HG03064 (cell line): ENCODE results near the gene HYI.
"Not testable (repeated sequence)": the region's sequence is repeated elsewhere in the genome, so short reads cannot be mapped to it uniquely, and the experiment has no call there.

Experiments
- ATAC-seq: cut with Tn5 transposase; IDR thresholded peaks from one replicate; pipeline ENCODE4 v1.9.1; 2021; ENCODE audit warnings: low read depth; ENCODE audit not compliant: unreplicated experiment

HYI gene, protein sequence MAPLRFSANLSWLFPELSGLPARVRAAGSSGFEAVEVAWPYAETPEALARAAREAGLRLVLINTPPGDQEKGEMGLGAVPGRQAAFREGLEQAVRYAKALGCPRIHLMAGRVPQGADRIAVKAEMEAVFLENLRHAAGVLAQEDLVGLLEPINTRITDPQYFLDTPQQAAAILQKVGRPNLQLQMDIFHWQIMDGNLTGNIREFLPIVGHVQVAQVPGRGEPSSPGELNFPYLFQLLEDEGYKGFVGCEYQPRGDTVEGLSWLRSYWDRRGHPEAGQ

DNA sequence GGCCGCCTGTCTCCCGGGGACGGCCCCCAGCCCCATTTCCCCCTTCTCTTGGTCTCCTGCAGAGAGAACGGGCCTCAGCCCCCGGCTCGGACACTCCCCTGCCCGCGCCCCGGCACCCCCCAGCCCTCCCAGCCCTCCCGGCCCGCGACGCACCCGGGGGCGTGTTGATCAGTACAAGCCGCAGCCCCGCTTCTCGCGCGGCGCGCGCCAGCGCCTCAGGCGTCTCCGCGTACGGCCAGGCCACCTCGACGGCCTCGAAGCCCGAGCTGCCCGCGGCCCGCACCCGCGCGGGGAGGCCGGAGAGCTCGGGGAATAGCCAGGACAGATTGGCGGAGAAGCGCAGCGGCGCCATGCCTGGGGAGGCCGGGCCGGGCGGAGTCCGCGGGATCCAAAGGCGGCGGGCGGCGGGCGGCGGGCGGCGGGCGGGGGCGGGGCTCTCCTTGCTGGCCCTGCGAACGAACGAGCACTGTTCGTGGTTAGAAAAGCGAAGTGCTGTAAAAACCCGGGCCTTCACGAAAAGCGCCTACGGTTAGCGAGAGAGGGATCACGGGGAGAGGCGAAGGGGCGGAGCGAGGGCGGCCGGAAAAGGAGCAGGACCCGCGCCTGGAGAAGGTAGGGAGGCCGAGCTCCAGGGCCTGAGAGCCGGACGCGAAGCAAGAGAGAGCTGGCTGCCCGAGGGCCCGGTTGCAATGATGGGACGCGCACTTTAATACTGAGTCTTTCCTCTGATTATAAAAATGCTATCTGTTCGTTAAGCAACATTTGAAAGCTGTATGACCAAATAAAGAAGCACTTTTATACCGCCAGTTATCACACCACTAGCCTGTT lies at the start of gene HYI:
Gene HYI (minus strand): TSS at position 490 of the 828 bp plus-strand sequence. CDS start 138 bp downstream, at position 352.
- ATAC-seq = no peak

DNA sequence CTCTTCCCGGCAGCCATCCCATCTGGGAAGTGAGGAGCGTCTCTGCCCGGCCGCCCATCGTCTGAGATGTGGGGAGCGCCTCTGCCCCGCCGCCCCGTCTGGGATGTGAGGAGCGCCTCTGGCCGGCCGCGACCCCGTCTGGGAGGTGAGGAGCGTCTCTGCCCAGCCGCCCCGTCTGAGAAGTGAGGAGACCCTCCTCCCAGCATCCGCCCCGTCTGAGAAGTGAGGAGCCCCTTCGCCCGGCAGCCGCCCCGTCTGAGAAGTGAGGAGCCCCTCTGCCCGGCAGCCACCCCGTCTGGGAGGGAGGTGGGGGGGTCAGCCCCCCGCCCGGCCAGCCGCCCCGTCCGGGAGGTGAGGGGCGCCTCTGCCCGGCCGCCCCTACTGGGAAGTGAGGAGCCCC lies 48.1 kb upstream of the HYI start:
- ATAC-seq = not testable (repeated sequence)

DNA sequence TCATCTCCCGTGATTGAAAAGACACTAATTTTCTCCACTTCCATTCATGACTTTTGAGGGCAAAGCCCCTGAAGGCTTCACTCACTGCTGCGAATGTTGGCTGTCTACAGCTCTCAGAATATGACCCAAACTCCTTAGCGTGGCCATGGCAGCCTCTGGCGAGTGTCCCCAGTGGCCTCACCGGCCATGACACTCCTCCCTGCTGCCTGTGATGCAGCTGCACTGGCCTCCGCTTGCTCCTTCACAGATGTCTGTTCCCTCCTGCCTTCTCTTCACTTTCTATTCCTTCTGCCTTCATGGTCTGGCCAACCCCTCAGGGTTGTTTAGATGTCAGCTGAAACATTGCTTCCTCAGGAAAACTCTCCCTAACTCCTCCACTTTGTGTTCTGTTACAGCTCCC lies 46.2 kb upstream of the HYI start:
- ATAC-seq = no peak

DNA sequence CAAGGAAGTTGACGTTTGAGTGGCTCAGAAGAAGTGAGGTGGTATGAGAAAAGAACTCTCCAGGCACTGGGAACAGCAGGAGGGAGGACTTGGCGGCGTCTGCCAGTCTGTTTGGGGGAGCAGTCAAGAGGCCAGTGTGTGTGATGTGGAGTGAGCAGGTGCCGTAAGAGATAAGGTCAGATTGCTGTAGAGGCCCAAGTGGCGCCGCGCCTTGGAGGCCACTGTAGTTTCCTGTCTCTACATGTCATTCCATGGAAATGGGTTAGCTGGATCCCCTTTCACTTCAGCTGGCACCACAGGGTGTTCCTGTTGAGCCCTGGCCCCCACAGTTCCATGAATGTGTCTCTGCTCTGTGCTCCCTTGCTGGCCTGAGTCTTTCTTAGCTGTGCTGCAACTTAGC lies 41.5 kb upstream of the HYI start:
- ATAC-seq = no peak

DNA sequence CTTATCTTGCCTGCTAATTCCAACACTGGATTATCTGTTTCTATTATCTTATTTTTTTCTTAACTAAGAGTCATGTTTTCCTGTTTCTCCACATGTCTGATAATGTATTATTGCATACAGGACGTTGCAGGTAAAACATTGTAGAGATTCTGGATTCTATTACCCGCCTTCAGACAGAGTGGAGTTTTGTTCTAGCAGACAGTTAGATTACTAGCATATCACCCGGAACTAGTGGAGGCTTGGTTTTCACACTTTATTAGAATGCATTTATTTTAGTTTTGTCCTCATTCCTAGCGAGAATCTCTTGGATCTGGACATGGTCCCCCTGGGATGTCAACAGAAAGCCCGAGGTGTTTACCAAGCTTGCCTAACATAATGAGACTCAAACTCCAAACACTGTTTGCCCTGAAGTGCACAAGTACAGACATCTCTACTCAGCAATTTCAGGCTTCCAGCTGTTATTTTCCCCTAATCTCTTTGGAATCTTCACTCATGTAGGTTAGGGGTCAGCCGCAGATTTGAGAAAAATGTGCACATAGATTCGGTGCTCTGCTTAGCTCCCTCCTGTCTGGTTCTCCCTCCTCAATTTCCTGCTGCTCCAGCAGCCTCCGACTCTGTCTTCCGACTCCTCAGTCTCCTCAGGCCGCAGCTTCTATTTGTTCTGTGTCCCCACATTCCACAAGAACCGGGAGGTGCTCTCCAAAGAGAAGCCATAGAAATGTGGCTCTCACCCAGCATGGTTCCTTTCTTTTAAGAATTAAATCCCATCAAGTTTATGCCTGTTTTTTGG lies 40.1 kb upstream of the HYI start:
- ATAC-seq = no peak

DNA sequence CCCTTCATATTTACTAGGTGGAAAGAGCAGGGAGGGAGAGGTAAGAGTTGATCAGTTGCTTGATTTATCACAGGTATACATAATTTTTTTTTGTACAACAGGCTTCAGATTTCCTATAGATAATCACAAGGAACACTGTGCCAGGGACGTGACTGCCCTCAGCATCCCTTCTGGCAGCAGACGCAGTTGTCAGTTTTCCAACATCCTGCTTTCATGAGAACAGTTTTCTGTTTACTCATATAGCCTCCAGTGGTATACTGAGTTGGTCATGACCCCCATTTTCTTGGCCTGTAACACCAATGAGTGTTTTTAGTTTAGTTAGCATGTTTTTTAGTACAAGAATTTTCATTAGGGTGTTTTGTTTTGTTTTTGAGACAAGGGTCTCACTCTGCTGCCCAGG lies 39.1 kb upstream of the HYI start:
- ATAC-seq = no peak

DNA sequence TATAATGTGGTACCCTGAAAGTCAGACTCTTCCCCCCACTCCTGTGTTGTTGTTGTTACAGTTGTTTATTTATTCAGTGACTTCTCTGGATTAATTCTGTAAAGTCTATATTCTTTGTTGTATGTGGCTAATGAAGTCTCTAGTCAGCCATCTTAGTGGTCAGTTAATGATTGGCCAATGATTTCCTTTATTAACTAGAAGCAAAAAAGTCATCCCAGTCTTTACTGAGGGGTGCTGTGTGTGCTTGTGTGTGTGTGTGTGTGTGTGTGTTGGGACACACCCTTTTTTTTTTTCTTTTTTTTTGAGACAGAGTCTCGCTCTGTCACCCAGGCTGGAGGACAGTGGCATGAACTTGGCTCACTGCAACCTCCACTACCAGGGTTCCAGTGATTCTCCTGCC lies 37.3 kb upstream of the HYI start:
- ATAC-seq = no peak

DNA sequence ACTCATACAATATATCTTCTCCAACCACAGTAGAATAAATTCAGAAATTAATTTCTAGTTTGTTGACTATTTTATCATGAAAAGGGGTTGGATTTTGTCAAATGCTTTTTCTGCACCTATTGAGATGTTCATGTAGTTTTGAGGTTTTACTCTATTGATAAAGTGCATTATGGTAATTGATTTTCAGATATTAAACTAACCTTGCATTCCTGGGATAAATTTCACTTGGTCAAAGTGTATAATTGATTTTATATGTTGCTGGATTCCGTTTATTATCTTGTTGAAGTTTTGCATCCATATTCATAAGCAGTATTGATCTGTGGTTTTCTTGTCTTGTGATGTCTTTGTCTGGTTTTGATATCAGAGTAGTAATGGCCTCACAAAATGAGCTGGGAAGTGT lies 34.4 kb upstream of the HYI start:
- no peak for ATAC-seq

DNA sequence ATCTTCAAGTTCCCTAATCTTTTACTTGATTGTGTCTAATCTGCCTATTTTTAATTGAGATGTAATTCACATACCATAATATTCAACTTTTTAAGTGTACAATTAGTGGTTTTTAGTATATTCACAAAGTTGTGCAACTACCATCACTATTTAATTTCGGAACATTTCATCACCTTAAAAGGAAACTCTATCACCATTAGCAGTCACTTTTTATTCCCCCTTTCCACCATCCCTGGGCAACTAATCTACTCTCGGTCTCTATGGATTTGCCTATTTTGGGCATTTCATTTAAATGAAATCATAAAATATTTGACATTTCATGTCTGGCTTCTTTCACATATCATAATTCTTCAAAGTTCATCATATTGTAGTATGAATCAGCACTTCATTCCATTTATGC lies 30.6 kb upstream of the HYI start:
- no peak for ATAC-seq

DNA sequence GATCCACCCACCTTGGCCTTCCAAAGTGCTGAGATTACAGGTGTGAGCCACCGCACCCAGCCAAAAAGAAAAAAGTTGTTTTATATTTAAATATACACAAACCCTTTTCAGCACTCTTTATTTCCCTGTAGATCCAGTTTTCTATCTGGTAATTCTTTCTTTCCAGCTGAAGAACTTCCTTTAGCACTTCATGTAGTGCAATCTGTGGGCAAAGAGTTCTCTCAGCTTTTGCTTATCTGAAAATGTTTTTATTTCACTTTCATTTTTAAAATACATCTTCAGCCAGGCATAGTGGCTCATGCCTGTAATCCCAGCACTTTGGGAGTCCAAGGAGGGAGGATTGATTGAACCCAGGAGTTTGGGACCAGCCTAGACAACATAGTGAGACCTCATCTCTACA lies 28.5 kb upstream of the HYI start:
- no peak for ATAC-seq

DNA sequence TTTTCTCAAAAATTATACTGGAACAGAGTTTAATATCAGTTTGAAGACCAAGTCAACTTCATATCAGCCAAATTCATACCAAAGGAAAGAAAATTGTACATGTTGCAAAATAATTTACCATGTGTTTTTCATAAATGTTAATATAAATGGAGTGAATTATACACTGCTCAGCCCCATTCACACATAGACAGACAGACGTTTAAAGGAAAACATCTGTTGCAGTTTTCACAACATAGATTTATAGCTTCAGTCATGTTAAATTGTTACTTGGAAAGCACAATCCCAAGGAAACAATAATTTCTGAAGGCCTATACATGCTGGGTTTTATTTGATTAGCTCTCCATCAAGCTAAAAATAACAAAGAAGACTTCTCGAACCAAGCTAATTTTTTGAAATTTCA lies 27.8 kb upstream of the HYI start:
- ATAC-seq = no peak

DNA sequence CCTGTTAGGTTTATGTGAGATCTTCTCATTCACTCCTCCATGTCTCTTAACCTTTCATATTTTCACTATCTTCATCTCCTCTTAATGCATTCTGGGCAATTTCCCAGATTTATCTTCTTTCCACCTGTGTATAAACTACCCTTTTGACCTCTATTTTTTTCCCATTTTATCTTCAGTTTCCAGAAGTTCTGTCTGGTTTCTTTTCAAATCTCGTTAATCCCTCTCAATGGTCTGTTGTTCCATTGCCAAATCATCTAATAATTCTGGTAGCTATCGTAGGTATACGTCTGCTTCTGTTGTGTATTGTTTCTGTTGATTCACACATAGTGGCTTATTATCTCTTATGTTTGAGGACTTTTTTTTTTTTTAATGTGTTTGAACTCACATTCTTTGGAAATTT lies 25.7 kb upstream of the HYI start:
- no peak for ATAC-seq

DNA sequence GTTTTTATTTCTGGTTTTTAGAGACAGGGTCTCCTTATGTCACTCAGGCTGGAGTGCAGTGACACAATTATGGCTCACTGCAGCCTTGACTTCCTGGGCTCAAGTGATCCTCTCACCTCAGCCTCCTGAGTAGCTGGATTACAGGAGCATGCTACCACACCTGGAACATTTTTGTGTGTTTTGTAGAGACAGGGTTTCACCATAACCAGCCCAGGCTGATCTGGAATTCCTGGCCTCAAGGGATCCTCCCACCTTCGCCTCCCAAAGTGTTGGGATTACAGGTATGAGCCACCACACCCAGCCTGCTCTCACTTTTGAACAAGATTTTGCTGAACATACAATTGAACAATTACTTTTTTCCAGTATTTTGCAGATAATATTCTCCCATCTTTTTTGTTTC lies 24.0 kb upstream of the HYI start:
- no peak for ATAC-seq

DNA sequence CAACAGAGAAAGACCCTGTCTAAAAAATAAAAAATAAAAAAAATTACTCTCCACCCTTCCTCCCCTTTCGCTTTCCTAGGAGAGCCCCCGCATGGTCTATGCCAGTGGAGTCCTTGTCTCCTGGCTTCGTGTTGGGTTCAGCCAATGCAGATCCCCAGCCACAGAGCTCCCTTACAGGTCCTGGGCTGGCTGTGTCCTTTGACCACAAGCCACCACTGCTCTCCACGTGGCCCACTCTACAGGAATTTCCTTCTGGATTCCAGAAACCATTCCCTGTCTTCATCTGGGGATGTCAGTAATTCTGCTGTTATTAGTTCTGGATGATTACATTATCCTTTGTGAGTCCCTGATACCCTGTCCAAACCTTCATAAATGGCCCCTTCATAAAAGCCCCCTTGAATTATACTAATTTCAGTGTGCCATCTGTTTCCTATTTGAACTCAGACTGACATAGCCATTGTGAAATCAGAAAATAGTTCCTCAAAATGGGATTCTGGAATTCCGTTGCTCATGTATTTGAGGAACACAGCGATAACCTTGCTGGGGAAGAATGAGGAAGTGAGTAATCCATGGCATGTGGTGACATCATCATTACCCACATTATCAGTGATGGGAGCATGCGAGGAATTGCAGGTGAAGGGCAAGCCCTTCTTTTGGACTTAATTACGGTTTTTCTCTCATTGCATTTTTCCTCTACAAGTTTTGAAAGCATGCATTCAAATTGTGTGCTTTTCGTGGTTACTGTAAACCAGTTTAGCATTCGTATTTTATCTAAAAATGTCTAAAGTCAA lies 22.1 kb upstream of the HYI start:
- ATAC-seq = not testable (repeated sequence)

DNA sequence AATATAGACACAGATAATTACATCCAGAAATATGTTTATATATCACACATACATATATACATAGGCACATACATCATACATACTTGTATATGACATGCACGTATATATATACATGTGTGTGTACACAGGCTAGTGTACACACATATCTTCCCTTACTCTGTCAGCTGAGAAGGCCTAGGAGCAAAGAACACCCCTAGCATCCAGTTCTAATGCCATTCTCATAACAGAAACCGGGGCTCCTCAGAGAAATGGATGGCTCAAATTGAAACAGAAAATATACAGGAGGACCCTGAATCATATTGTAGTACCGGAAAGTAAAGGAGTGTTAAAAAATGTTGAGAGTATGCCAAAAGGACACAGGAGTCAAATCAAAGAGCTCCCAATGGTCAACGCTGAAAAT lies 19.7 kb upstream of the HYI start:
- ATAC-seq = no peak

DNA sequence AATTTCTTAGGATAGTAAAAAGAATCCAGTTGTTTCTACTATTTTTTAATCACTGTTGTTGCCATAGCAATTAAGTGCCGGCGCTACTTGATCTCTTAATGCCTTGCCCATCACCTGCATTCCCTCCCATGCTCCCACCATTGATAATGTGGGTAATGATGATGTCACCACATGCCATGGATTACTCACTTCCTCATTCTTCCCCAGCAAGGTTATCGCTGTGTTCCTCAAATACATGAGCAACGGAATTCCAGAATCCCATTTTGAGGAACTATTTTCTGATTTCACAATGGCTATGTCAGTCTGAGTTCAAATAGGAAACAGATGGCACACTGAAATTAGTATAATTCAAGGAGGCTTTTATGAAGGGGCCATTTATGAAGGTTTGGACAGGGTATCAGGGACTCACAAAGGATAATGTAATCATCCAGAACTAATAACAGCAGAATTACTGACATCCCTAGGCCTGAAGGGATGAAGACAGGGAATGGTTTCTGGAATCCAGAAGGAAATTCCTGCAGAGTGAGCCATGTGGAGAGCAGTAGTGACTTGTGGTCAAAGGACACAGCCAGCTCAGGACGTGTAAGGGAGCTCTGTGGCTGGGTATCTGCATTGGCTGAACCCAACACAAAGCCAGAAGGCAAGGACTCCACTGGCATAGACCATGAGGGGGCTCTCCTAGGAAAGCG lies 18.9 kb upstream of the HYI start:
- not testable (repeated sequence) for ATAC-seq

DNA sequence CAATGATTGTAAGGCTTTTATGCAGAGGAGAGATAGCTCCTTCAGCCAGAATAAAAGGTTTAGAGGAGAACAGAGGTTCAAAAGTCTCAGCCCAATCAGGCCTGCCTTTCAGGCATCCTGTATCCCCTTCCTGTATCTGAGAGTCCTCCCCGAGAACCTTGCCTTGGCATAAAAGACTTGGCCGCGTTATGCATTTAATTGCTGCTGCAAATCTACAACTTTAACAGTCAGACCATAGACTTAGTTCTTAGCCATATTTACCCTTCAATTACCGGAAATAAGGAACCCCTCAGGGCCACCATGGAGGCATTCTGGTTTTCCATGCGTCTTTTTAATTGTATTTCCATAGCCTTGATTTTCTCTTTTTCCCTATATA lies 18.3 kb upstream of the HYI start:
- ATAC-seq = no peak

DNA sequence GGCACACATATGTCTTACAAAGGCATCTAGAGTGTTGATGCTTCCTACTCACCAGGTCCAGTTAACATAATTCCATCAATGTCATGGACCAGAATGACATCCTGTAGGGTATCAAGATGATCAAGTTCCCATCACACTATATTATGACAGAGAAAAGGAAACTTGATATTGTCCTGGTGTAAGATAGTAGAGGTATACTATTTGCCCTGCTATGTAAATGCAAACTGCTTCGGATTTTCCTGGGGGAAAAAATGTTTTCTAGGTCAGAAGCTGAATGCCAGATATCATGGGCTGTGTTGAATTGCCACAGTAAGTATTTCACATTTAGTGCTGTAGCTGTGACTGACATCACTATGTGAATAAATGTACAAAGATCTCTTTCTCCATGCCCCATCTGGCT lies 16.2 kb upstream of the HYI start:
- ATAC-seq = no peak

DNA sequence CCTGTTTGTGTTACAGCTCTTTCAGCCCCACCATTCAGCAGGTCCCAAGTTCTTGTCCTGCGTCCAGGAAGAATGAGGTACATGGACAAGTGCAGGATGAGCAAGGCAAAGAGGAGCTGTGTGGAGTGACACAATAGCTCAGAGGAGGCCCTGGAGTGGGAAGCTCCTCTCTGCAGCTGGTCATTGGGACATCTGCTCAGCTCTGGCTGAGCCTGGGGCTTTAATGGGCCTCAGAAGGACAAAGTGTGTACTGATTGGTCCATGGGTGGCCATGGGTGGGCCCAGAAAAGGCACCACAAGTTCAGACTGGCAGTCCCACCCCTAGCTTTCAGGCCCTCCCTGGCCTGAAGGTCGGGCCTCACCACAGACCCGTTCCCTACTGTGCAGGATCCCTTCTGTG lies 14.7 kb upstream of the HYI start:
- no peak for ATAC-seq

DNA sequence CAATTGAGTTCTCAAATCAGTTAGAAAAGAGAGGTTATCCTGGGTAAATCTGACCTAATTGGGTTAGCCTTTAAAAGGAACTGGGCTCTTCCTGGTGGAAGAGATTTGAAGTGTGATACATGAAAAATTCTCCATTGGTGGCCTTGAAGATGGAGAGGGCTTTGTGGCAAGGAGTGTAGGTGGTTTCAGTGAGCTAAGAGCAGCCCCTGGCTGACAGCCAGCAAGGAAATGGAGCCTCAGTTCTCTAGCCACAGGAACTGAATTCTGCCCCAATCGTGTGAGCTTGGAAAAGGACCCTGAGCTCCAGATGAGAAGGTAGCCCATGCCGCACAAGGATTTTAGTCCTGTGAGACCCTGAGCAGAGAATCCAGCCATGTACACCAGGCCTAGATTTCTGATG lies 12.7 kb upstream of the HYI start:
- no peak for ATAC-seq
